DMS 273 treated with DMSO at 0.1 percent for 48 hours (cell line): Measurements from ENCODE around the gene C17orf58.

Source experiments
- DNase-seq: peaks from one replicate; lab custom pipeline; 2025; lab: John Stamatoyannopoulos, UW

Gene C17orf58

GRCh38 chr17:67959510-67959909, 36.8 kb downstream of the C17orf58 start:
- DNase-seq = no peak

GRCh38 chr17:67950945-67951344, 45.3 kb downstream of the C17orf58 start:
- no peak for DNase-seq

- DNase-seq = no peak
Observed at GRCh38 chr17:67947325-67947813, 48.9 kb downstream of the C17orf58 start.

- no peak for DNase-seq
Observed at GRCh38 chr17:67946513-67946912, 49.8 kb downstream of the C17orf58 start.

- no peak for DNase-seq
Observed at GRCh38 chr17:67944035-67944434, 52.2 kb downstream of the C17orf58 start.

GRCh38 chr17:67942810-67943209, 53.5 kb downstream of the C17orf58 start:
- no peak for DNase-seq
